ENCODE data around the gene SERINC4. TPM values are rescaled to one million over a fixed set of nuclear protein-coding genes. Genes with fewer than 3 reads are reported as not detected.

SERINC4 gene
- polyA plus RNA-seq, 4 donors = 0.26 TPM; not detected in 3

GRCh38 chr15:43763819-43764446 is 36.1 kb downstream of the SERINC4 start:
- no peak for DNase-seq (ENCODE audit: low read depth in 4 of 4, low spot score in 3 of 4)

- no peak for DNase-seq (ENCODE audit: low read depth in 4 of 4, low spot score in 3 of 4)
Observed at GRCh38 chr15:43762824-43763223, 37.2 kb downstream of the SERINC4 start.

- no peak for DNase-seq (ENCODE audit: low read depth in 4 of 4, low spot score in 3 of 4)
Observed at GRCh38 chr15:43751885-43752284, 48.1 kb downstream of the SERINC4 start.

- DNase-seq (ENCODE audit: low read depth in 4 of 4, low spot score in 3 of 4) = no peak
Observed at GRCh38 chr15:43749690-43750345, 50.2 kb downstream of the SERINC4 start.

- DNase-seq (ENCODE audit: low read depth in 4 of 4, low spot score in 3 of 4) = no peak
Observed at GRCh38 chr15:43748376-43748775, 51.6 kb downstream of the SERINC4 start.

GRCh38 chr15:43746903-43747309 is 53.1 kb downstream of the SERINC4 start:
- DNase-seq (ENCODE audit: low read depth in 4 of 4, low spot score in 3 of 4) = peak in 2 of 4 donors; percentile 8 to 30

- DNase-seq (ENCODE audit: low read depth in 4 of 4, low spot score in 3 of 4) = peak; percentile 80 to 88 (median 82)
Observed at GRCh38 chr15:43746245-43746902, 53.6 kb downstream of the SERINC4 start, which contains the start of gene PDIA3. Gene PDIA3, plus strand, starts transcription at chr15:43746438. Its CDS starts 102 bp downstream, at chr15:43746540.

Other genes with a start within 250 kb of the SERINC4 start
- 10 to 100 TPM; 19.3 to 24.8 (median 22.8) TPM for gene PPIP5K1, start 210.0 kb downstream of the SERINC4 start, polyA plus RNA-seq (ENCODE audit: insufficient read length in 4 of 4)
- gene CKMT1B, start 206.2 kb downstream of the SERINC4 start, polyA plus RNA-seq (ENCODE audit: insufficient read length in 4 of 4) = 1 to 10 TPM; 2.5 to 4.2 (median 3.1) TPM
- 1 to 10 TPM in 2 of 4 donors, under 1 TPM in 2; 0.35 to 1.7 (median 0.92) TPM for gene STRC, start 181.4 kb downstream of the SERINC4 start, polyA plus RNA-seq (ENCODE audit: insufficient read length in 4 of 4)
- 1 to 10 TPM; 2.1 to 6.9 (median 4.2) TPM for gene CATSPER2, start 151.4 kb downstream of the SERINC4 start, polyA plus RNA-seq (ENCODE audit: insufficient read length in 4 of 4)
- gene CKMT1A, start 106.4 kb downstream of the SERINC4 start, polyA plus RNA-seq (ENCODE audit: insufficient read length in 4 of 4) = 1 to 10 TPM in 3 of 4 donors, under 1 TPM in 1; 0.84 to 3.1 (median 1.7) TPM
- 100 to 1,000 TPM; 595 to 674 (median 634) TPM for gene PDIA3, start 53.8 kb downstream of the SERINC4 start, polyA plus RNA-seq (ENCODE audit: insufficient read length in 4 of 4)
- 1 to 10 TPM; 2.9 to 3.9 (median 3.1) TPM for gene ELL3, start 23.3 kb downstream of the SERINC4 start, polyA plus RNA-seq (ENCODE audit: insufficient read length in 4 of 4)
- gene SERF2, start 7.9 kb downstream of the SERINC4 start, polyA plus RNA-seq (ENCODE audit: insufficient read length in 4 of 4) = 100 to 1,000 TPM; 602 to 717 (median 629) TPM
- gene HYPK, start 379 bp upstream of the SERINC4 start, polyA plus RNA-seq (ENCODE audit: insufficient read length in 4 of 4) = 10 to 100 TPM in 3 of 4 donors, 1 to 10 TPM in 1; 8.6 to 13.6 (median 11.3) TPM
- 10 to 100 TPM; 63.6 to 69.5 (median 67.2) TPM for gene MFAP1, start 24.5 kb upstream of the SERINC4 start, polyA plus RNA-seq (ENCODE audit: insufficient read length in 4 of 4)
- gene WDR76, start 26.8 kb upstream of the SERINC4 start, polyA plus RNA-seq (ENCODE audit: insufficient read length in 4 of 4) = 10 to 100 TPM; 13.4 to 14.9 (median 14.7) TPM